ENCODE measurements around the gene UPK1A.

DNA sequence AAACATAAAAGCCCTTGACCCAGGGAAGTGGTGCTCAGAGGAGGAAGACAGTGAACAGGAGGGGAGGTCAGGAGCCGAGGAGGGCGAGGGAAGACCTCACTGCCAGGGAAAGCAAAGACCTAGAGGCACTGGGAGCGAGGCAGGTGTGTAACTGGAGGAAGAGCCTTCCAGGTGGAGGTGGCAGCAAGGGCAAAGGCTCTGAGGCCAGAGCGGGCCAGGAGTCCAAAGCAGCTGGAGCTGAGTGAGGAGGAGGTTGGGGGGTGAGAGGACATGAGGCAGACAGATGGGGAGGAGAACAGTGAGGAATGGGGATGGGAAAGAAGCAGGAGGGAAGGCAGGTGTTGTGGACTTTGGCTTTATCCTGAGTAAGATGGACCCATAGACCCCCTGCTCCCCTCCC lies 3.7 kb downstream of the UPK1A start:
- TF ChIP-seq POLR2AphosphoS5 (IDR thresholded peaks at IDR 0.05), result no peak
- no peak for TF ChIP-seq CTCF (IDR thresholded peaks at IDR 0.05)
- no peak for TF ChIP-seq POLR2A (IDR thresholded peaks at IDR 0.05)

Measured in breast epithelium (tissue), 3 donors.